ENCODE data around the gene RNF26.

DNA sequence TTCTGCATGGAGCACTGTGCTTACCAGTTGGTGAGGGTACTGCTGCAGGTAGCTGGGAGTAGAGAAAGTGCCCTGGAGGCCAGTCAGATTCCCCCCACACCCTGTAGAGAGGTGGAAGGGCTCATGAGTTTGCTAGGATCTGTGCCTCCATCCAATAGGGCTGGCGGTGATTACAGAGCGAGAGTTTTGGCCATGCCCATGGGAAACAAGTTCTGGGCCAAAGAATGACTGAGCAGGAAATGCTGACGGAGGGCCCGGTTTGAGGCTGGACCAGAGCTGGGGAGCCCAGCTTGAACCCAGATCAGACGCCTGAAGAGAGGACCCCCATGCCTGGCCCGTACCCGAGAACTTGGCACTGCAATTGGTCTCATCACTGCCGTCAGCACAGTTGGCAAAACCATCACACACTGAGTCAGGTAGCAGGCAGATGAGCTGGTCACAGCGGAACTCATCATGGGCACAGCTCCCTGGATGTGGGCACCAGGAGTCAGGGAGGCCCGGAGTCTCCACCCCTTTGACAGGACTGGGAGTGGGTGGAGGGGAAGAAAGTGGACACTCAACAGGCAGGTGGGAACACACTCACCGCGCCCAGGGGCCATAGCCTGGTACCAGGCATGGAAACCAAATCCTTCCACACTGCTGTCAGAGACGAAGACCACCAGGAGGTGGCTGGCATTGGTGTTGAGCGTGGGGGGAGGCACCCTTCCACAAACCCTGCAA lies 10.1 kb downstream of the RNF26 start:
- TF ChIP-seq, protein P1, sequence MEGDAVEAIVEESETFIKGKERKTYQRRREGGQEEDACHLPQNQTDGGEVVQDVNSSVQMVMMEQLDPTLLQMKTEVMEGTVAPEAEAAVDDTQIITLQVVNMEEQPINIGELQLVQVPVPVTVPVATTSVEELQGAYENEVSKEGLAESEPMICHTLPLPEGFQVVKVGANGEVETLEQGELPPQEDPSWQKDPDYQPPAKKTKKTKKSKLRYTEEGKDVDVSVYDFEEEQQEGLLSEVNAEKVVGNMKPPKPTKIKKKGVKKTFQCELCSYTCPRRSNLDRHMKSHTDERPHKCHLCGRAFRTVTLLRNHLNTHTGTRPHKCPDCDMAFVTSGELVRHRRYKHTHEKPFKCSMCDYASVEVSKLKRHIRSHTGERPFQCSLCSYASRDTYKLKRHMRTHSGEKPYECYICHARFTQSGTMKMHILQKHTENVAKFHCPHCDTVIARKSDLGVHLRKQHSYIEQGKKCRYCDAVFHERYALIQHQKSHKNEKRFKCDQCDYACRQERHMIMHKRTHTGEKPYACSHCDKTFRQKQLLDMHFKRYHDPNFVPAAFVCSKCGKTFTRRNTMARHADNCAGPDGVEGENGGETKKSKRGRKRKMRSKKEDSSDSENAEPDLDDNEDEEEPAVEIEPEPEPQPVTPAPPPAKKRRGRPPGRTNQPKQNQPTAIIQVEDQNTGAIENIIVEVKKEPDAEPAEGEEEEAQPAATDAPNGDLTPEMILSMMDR (IDR thresholded peaks at IDR 0.05): no peak
- TF ChIP-seq POLR2A (IDR thresholded peaks at IDR 0.05): no peak

All from lower leg skin (tissue), 3 donors.